H1 (cell line): ENCODE measurements around the gene DDI2. TPM values are rescaled to one million over a fixed set of nuclear protein-coding genes. Genes with fewer than 3 reads are reported as not detected.

ENCODE experiments used
- CTCF ChIA-PET: fragments of 300-600 bp; sonication (Branson Sonifier 250); formaldehyde crosslinking; loops from one replicate; lab custom pipeline; 2021; ENCODE audit not compliant: partially characterized antibody; lab: Charles Lee
- POLR2A ChIA-PET: fragments of 300-600 bp; sonication (Branson Sonifier 250); formaldehyde crosslinking; loops from one replicate; lab custom pipeline; 2021; ENCODE audit warnings: inconsistent platforms; ENCODE audit not compliant: partially characterized antibody; lab: Charles Lee
- DNase-seq, 2 experiments: peaks; one replicate each; pipeline versions ENCODE4 v3.0.0 to v3.0.0-alpha.2; 2010 to 2022; ENCODE audit warnings: low spot score in 2 of 2, low read depth in 1 of 2, mixed read lengths in 1 of 2
- FAIRE-seq: peaks from 2 replicates; lab custom pipeline; 2011; peaks lifted over from hg19 to GRCh38; lab: Jason Lieb, UNC
- H2AFZ ChIP-seq: 2 replicates; pipeline ENCODE4 v1.8.1; 2012; ENCODE audit warnings: low read length, inconsistent platforms
- H2AK5ac ChIP-seq: 2 replicates; pipeline ENCODE4 v1.6.1; 2013; ENCODE audit warnings: low read depth, low read length
- H2BK120ac ChIP-seq: replicated peaks from 2 replicates; pipeline ENCODE3; 2013; ENCODE audit warnings: low read depth, low read length, inconsistent platforms
- H2BK12ac ChIP-seq: 2 replicates; pipeline ENCODE4 v1.6.1; 2013; ENCODE audit warnings: low read depth, low read length
- H2BK15ac ChIP-seq: 2 replicates; pipeline ENCODE4 v1.6.1; 2013; ENCODE audit warnings: low read length
- H2BK20ac ChIP-seq: 2 replicates; pipeline ENCODE4 v1.6.1; 2013; ENCODE audit warnings: low read length
- H2BK5ac ChIP-seq: 2 replicates; pipeline ENCODE4 v1.6.1; 2013; ENCODE audit warnings: low read depth, low read length
- H3K14ac ChIP-seq: 2 replicates; pipeline ENCODE4 v1.6.1; 2013; ENCODE audit warnings: inconsistent platforms; ENCODE audit not compliant: insufficient read length
- H3K18ac ChIP-seq: 2 replicates; pipeline ENCODE4 v1.6.1; 2013; ENCODE audit warnings: low read length; ENCODE audit errors: extremely low read depth
- H3K23ac ChIP-seq: 2 replicates; pipeline ENCODE4 v1.6.1; 2013; ENCODE audit warnings: inconsistent platforms; ENCODE audit not compliant: insufficient read length
- H3K23me2 ChIP-seq: 2 replicates; pipeline ENCODE4 v1.6.1; 2013; ENCODE audit warnings: low read depth, low read length
- H3K27ac ChIP-seq: 2 replicates; pipeline ENCODE4 v1.6.1; 2011; ENCODE audit warnings: low read depth, low read length, inconsistent platforms
- H3K27me3 ChIP-seq, 4 experiments: replicated peaks in 1 of 4; 1 replicate in 1 of 4; 2 replicates in 3 of 4; pipeline versions ENCODE4 v1.6.1 to v1.8.1; 2011 to 2013; ENCODE audit warnings: low read length in 3 of 4, mild to moderate bottlenecking in 3 of 4, inconsistent platforms in 2 of 4, mixed read lengths in 2 of 4, moderate library complexity in 1 of 4; ENCODE audit not compliant: control insufficient read depth in 3 of 4, insufficient read depth in 3 of 4; ENCODE audit errors: extremely low read depth in 1 of 4
- H3K36me3 ChIP-seq, 4 experiments: 2 replicates each; pipeline versions ENCODE4 v1.6.1 to v1.8.1; 2011 to 2013; ENCODE audit warnings: mild to moderate bottlenecking in 4 of 4, low read length in 3 of 4, moderate library complexity in 2 of 4, control low read depth in 1 of 4, inconsistent platforms in 1 of 4; ENCODE audit not compliant: insufficient read depth in 4 of 4, control insufficient read depth in 2 of 4
- H3K4ac ChIP-seq: replicated peaks from 2 replicates; pipeline ENCODE3; 2013; ENCODE audit warnings: low read length, low read depth, mixed read lengths, inconsistent platforms; ENCODE audit not compliant: insufficient read length
- H3K4me1 ChIP-seq, 4 experiments: replicated peaks in 1 of 4; 1 replicate in 1 of 4; 2 replicates in 3 of 4; pipeline versions ENCODE4 v1.6.1 to v1.8.1; 2011 to 2013; ENCODE audit warnings: low read length in 3 of 4, inconsistent platforms in 2 of 4, mixed read lengths in 1 of 4; ENCODE audit not compliant: insufficient read depth in 4 of 4, control insufficient read depth in 3 of 4
- H3K4me2 ChIP-seq, 2 experiments: 2 replicates each; pipeline versions ENCODE4 v1.6.1 to v1.8.1; 2011 to 2013; ENCODE audit warnings: low read depth in 2 of 2, low read length in 2 of 2, control low read depth in 1 of 2, inconsistent platforms in 1 of 2, mild to moderate bottlenecking in 1 of 2; ENCODE audit not compliant: insufficient read depth in 1 of 2
- H3K4me3 ChIP-seq, 4 experiments: fragments of 200-600, 300-600 bp in 1 of 4; sonication (generic), shearing (Covaris generic), sonication (Bioruptor Twin) in 1 of 4; 2 replicates each; pipeline versions ENCODE4 v1.5.1 to v1.8.1; 2011 to 2016; ENCODE audit warnings: low read length in 4 of 4, low read depth in 3 of 4, control low read depth in 2 of 4, inconsistent platforms in 2 of 4, mild to moderate bottlenecking in 2 of 4, mixed read lengths in 1 of 4, moderate library complexity in 1 of 4; ENCODE audit not compliant: insufficient read depth in 2 of 4; ENCODE audit errors: extremely low read depth in 1 of 4
- H3K56ac ChIP-seq: replicated peaks from 2 replicates; pipeline ENCODE3; 2013; ENCODE audit warnings: low read depth, mild to moderate bottlenecking, mixed read lengths, low read length, inconsistent platforms; ENCODE audit not compliant: insufficient read length
- H3K79me1 ChIP-seq: 2 replicates; pipeline ENCODE4 v1.6.1; 2013; ENCODE audit warnings: low read depth, low read length, control low read depth
- H3K79me2 ChIP-seq, 2 experiments: 2 replicates each; pipeline versions ENCODE4 v1.6.1 to v1.8.1; 2012 to 2013; ENCODE audit warnings: low read length in 2 of 2, mild to moderate bottlenecking in 2 of 2, inconsistent platforms in 1 of 2; ENCODE audit not compliant: insufficient read depth in 2 of 2, control insufficient read depth in 1 of 2
- H3K9ac ChIP-seq, 4 experiments: replicated peaks in 1 of 4; 1 replicate in 1 of 4; 2 replicates in 3 of 4; pipeline versions ENCODE4 v1.6.1 to v1.8.1; 2011 to 2013; ENCODE audit warnings: low read depth in 3 of 4, low read length in 3 of 4, control low read depth in 2 of 4, mild to moderate bottlenecking in 2 of 4, moderate library complexity in 2 of 4, inconsistent platforms in 1 of 4; ENCODE audit errors: extremely low read depth in 1 of 4
- H3K9me3 ChIP-seq, 2 experiments: 2 replicates each; pipeline versions ENCODE4 v1.6.1 to v1.8.1; 2012 to 2013; ENCODE audit warnings: mild to moderate bottlenecking in 2 of 2, moderate library complexity in 2 of 2, control low read depth in 1 of 2, inconsistent platforms in 1 of 2, low read depth in 1 of 2, low read length in 1 of 2, mixed read lengths in 1 of 2; ENCODE audit not compliant: insufficient read depth in 2 of 2
- H4K20me1 ChIP-seq, 2 experiments: replicated peaks in 1 of 2; 2 replicates each; pipeline versions ENCODE3 to v1.8.1; 2011 to 2013; ENCODE audit warnings: inconsistent platforms in 2 of 2, low read length in 2 of 2, mild to moderate bottlenecking in 1 of 2; ENCODE audit not compliant: insufficient read depth in 2 of 2, control insufficient read depth in 1 of 2
- H4K5ac ChIP-seq: 2 replicates; pipeline ENCODE4 v1.6.1; 2013; ENCODE audit warnings: low read length, low read depth, mixed read lengths, inconsistent platforms; ENCODE audit not compliant: insufficient read length
- H4K8ac ChIP-seq: 2 replicates; pipeline ENCODE4 v1.8.0; 2013; ENCODE audit warnings: mild to moderate bottlenecking, moderate library complexity, low read length, inconsistent platforms; ENCODE audit not compliant: insufficient read depth; ENCODE audit errors: extremely low read depth
- H4K91ac ChIP-seq: replicated peaks from 2 replicates; pipeline ENCODE3; 2013; ENCODE audit warnings: low read length, mixed read lengths, inconsistent platforms; ENCODE audit not compliant: insufficient read length
- ASH2L ChIP-seq: fragments of 200-600, 300-600 bp; sonication (generic); IDR thresholded peaks from one replicate; pipeline ENCODE4 v1.7.1; 2017; ENCODE audit warnings: low read length
- BCL11A ChIP-seq, 2 experiments: IDR thresholded peaks; one replicate each; pipeline ENCODE4 v1.6.1; 2011; ENCODE audit warnings: low read depth in 2 of 2, low read length in 2 of 2, mild to moderate bottlenecking in 2 of 2
- FOSL1 ChIP-seq: IDR thresholded peaks from 2 replicates; pipeline ENCODE4 v1.6.1; 2011; ENCODE audit warnings: mild to moderate bottlenecking, low read depth, low read length, moderate library complexity; ENCODE audit not compliant: insufficient read depth
- HDAC2 ChIP-seq, 2 experiments: fragments of 300-600 bp in 1 of 2; sonication (generic) in 1 of 2; IDR thresholded peaks; 2 replicates each; pipeline ENCODE4 v1.6.1; 2011 to 2012; ENCODE audit warnings: low read depth in 2 of 2, low read length in 2 of 2, mild to moderate bottlenecking in 2 of 2, moderate library complexity in 2 of 2, borderline replicate concordance in 1 of 2, inconsistent platforms in 1 of 2
- PHF8 ChIP-seq: fragments of 200-600 bp; sonication (generic); conservative IDR thresholded peaks from 2 replicates; pipeline ENCODE4 v1.7.1; 2012; ENCODE audit warnings: low read depth, mild to moderate bottlenecking, inconsistent platforms, low read length, moderate library complexity
- POLR2A ChIP-seq, 2 experiments: IDR thresholded peaks; 1 replicate in 1 of 2; 2 replicates in 1 of 2; pipeline ENCODE4 v1.6.1; 2011; ENCODE audit warnings: low read depth in 2 of 2, low read length in 2 of 2, mild to moderate bottlenecking in 2 of 2; ENCODE audit errors: control extremely low read depth in 1 of 2
- RXRA ChIP-seq: IDR thresholded peaks from 2 replicates; pipeline ENCODE4 v1.6.1; 2011; ENCODE audit warnings: low read depth, mild to moderate bottlenecking, low read length, moderate library complexity; ENCODE audit not compliant: insufficient read depth
- TAF7 ChIP-seq: optimal IDR thresholded peaks from 2 replicates; pipeline ENCODE3; 2011; ENCODE audit warnings: low read depth, mild to moderate bottlenecking, inconsistent platforms, low read length, moderate library complexity, borderline replicate concordance
- YY1 ChIP-seq: IDR thresholded peaks from 2 replicates; pipeline ENCODE4 v1.6.1; 2011; ENCODE audit warnings: low read depth, mild to moderate bottlenecking, low read length
- WGBS, 2 experiments: shearing (Covaris generic) in 1 of 2; methylation state at CpG; one replicate each; pipeline versions ENCODE4 v1.1.6 to v1.1.7; 2013 to 2015; ENCODE audit warnings: low lambda C conversion rate in 2 of 2, mixed read lengths in 2 of 2, inconsistent platforms in 1 of 2, low coverage in 1 of 2, missing lambda C conversion rate in 1 of 2; ENCODE audit not compliant: insufficient replicate concordance in 2 of 2, insufficient coverage in 1 of 2, insufficient read length in 1 of 2; ENCODE audit errors: extremely low coverage in 1 of 2, missing lambda C conversion rate in 1 of 2; 5-methylcytosine and 5-hydroxymethylcytosine counted together
- polyA plus RNA-seq, 7 experiments: library from polyadenylated mRNA; depleted of rRNA in 3 of 7; stranded (reverse) in 5 of 7; unstranded in 2 of 7; fragments of >200 nt in 5 of 7; fragments of 200-250 nt in 2 of 7; gene quantifications; 1 replicate in 5 of 7; 2 replicates in 1 of 7; 4 replicates in 1 of 7; pipeline versions ENCODE4 v1.2.1 to v1.2.3, GENCODE V29; 2011 to 2013; ENCODE audit warnings: missing spikeins in 2 of 7, mixed read lengths in 2 of 7
- total RNA-seq: library from RNA; stranded (reverse); fragmentation: NEBNext Ultra II Directional; extraction: Animal tissue kit (Norgen Biotek cat#: 25700); gene quantifications from 2 replicates; pipeline ENCODE4 v1.2.1, GENCODE V29; 2021

DDI2 gene
- total and polyA plus RNA-seq, 2 of the 8 experiments (the other 6 are each of a cell fraction or from before 2014, with no cell fraction given) = 7.7 to 38.3 TPM

DNA sequence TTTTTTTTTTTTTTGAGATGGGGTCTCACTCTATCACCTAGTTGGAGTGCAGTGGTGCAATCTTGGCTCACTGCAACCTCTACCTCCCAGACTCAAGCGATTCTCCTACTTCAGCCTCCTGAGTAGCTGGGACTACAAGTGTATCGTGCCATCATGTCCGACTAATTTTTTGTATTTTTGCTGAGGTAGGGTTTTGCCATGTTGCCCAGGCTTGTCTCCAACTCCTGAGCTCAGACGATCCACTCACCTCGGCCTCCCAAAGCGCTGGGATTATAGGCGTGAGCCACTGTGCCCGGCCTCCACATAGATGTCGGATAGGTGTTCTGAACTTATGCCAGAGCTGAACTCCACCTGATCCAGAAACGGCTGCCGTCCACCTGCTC is 87.9 kb downstream of the DDI2 start:
- H2AK5ac ChIP-seq = no peak overlapping the region
- H3K27ac ChIP-seq = no peak overlapping the region
- H2BK120ac ChIP-seq = no peak overlapping the region
- H2BK12ac ChIP-seq = no peak overlapping the region
- H3K4ac ChIP-seq = no peak overlapping the region
- peaks cover 6 to 8% of the 10 kb centered on the region in 2 experiments for H4K20me1 ChIP-seq
- no peak overlapping the region for H3K4me3 ChIP-seq
- no peak overlapping the region for H3K56ac ChIP-seq
- H2BK5ac ChIP-seq = no peak overlapping the region
- no peak overlapping the region for H3K9ac ChIP-seq
- H2BK15ac ChIP-seq = no peak overlapping the region
- H3K18ac ChIP-seq = no peak overlapping the region
- H3K4me2 ChIP-seq = no peak overlapping the region
- H3K23ac ChIP-seq = no peak overlapping the region
- H3K79me2 ChIP-seq = peaks cover 0 to 3% of the 10 kb centered on the region in 2 experiments; a peak in 1 of 4 replicates
- H3K79me1 ChIP-seq = peaks cover 8% of the 10 kb centered on the region
- no peaks in the 10 kb centered on the region for H3K9me3 ChIP-seq
- H4K91ac ChIP-seq = no peak overlapping the region
- H3K36me3 ChIP-seq = no peaks in the 10 kb centered on the region
- no peak for TF ChIP-seq PHF8
- no peak for TF ChIP-seq HDAC2 (IDR thresholded peaks at IDR 0.05; ENCODE audit: borderline replicate concordance in 1 of 2, low read depth in 2 of 2, low read length in 2 of 2)
- no peak for TF ChIP-seq ASH2L
- TF ChIP-seq TAF7 = no peak
- no peak for TF ChIP-seq YY1
- no peak for TF ChIP-seq POLR2A (IDR thresholded peaks at IDR 0.05; ENCODE audit: control extremely low read depth in 1 of 2, low read depth in 2 of 2, low read length in 2 of 2)
- no peak for TF ChIP-seq FOSL1
- no peak for TF ChIP-seq BCL11A (IDR thresholded peaks at IDR 0.05; ENCODE audit: low read depth in 2 of 2, low read length in 2 of 2)
- TF ChIP-seq RXRA = no peak
- H2BK20ac ChIP-seq = no peak overlapping the region
- no peak overlapping the region; the same call in 1 of the 2 replicates for H4K8ac ChIP-seq
- POLR2A ChIA-PET = no interaction called here
- no peak overlapping the region for H3K14ac ChIP-seq
- H3K27me3 ChIP-seq = no peaks in the 10 kb centered on the region
- CTCF ChIA-PET = interaction anchor here (0.6 to 3.4 kb wide), 7 partner anchors 8 to 69 kb away, joined by 3 to 15 read pairs (median 3); no protein-coding TSS in a partner anchor
- H3K4me1 ChIP-seq = no peaks in the 10 kb centered on the region
- H2AFZ ChIP-seq = no peak overlapping the region
- FAIRE-seq (no peak), DNase-seq (no peak)
- no peaks in the 10 kb centered on the region for H3K23me2 ChIP-seq
- 89% methylated on average over 11 of the region's 11 CpGs; no CpG with 5 or more reads in 1 of the 2 experiments for WGBS, 2 experiments
- no peak overlapping the region for H4K5ac ChIP-seq
